AG04449 (cell line): ENCODE results near the gene RNASE12.

ENCODE experiments used
- CTCF ChIA-PET: fragments of 350-600 bp; formaldehyde crosslinking; extraction: SDS; loops from one replicate; lab custom pipeline; 2021; ENCODE audit warnings: antibody characterized with exemption; lab: Yijun Ruan, JAX
- POLR2A ChIA-PET: fragments of 400-600, 350-600 bp; formaldehyde crosslinking; extraction: SDS; loops from one replicate; lab custom pipeline; 2020; ENCODE audit warnings: antibody characterized with exemption, inconsistent platforms; lab: Yijun Ruan, JAX
- DNase-seq: peaks from one replicate; pipeline ENCODE4 v3.0.0-alpha.2; 2010; ENCODE audit warnings: low read depth, low spot score
- H3K4me3 ChIP-seq: 2 replicates; pipeline ENCODE4 v1.5.1; 2011; ENCODE audit warnings: low read depth, mild to moderate bottlenecking, control low read depth, low read length
- CTCF ChIP-seq: IDR thresholded peaks from one replicate; pipeline ENCODE4 v1.5.1; 2011; ENCODE audit warnings: mild to moderate bottlenecking, moderate library complexity, low read length, control low read depth, inconsistent platforms; ENCODE audit not compliant: insufficient read depth; ENCODE audit errors: missing control alignments

Gene RNASE12

GRCh38 chr14:20591235-20591634 is at the start of gene RNASE12:
Gene RNASE12, minus strand, starts transcription at chr14:20591376. Its CDS starts 653 bp downstream, at chr14:20590723.
- no peak within 1 kb of the TSS for H3K4me3 ChIP-seq
- TF ChIP-seq CTCF = no peak
- no peak for DNase-seq
- ChIA-PET POLR2A (no interaction called here), CTCF (no interaction called here)

GRCh38 chr14:20632831-20633691 is 41.9 kb upstream of the RNASE12 start:
- peak overlapping the region; percentile 57 for H3K4me3 ChIP-seq
- DNase-seq = peak; percentile 53
- ChIA-PET CTCF (interaction anchor here (1.4 to 3.6 kb wide), 2 partner anchors 19 to 49 kb away, joined by 9 to 15 read pairs; no protein-coding TSS in a partner anchor), POLR2A (no interaction called here)
- no peak for TF ChIP-seq CTCF

GRCh38 chr14:20632448-20632830 is 41.3 kb upstream of the RNASE12 start:
- DNase-seq = no peak
- no peak for TF ChIP-seq CTCF
- POLR2A ChIA-PET = no interaction called here
- CTCF ChIA-PET = interaction anchor here (1.0 to 3.6 kb wide), 3 partner anchors 18 to 59 kb away, joined by 5 to 15 read pairs (median 9); no protein-coding TSS in a partner anchor
- peak overlapping the region; percentile 57 for H3K4me3 ChIP-seq

- H3K4me3 ChIP-seq = peak overlapping the region; percentile 57
- ChIA-PET POLR2A (interaction anchor here (1.7 kb wide), 1 partner anchor 289 kb away, joined by 3 read pairs; the partner anchor contains the start of gene PARP2), CTCF (interaction anchor here (1.0 to 3.6 kb wide), 3 partner anchors 18 to 59 kb away, joined by 5 to 15 read pairs (median 9); no protein-coding TSS in a partner anchor)
- no peak for DNase-seq
- TF ChIP-seq CTCF = no peak
These were observed 40.8 kb upstream of the RNASE12 start for GRCh38 chr14:20631880-20632389.

GRCh38 chr14:20631023-20631879 is 40.1 kb upstream of the RNASE12 start:
- CTCF ChIA-PET = interaction anchor here (1.0 to 3.6 kb wide), 5 partner anchors 17 to 60 kb away, joined by 4 to 15 read pairs (median 6); no protein-coding TSS in a partner anchor
- H3K4me3 ChIP-seq = peak overlapping the region; percentile 57
- DNase-seq = no peak

More at GRCh38 chr14:20631023-20631879, 40.1 kb upstream of the RNASE12 start:
- POLR2A ChIA-PET = interaction anchor here (1.0 to 1.7 kb wide), 2 partner anchors 21 to 288 kb away, joined by 3 read pairs; partner anchors contain the start of gene PARP2
- no peak for TF ChIP-seq CTCF
